Activated T-cell treated with anti-CD3 and anti-CD28 coated beads for 24 hours (primary cell): ENCODE measurements around the gene SLC25A43.
"Not testable (repeated sequence)": the region's sequence is repeated elsewhere in the genome, so short reads cannot be mapped to it uniquely, and the experiment has no call there.

Experiments used
- DNase-seq: peaks from one replicate; pipeline ENCODE4 v3.0.0-alpha.2; 2020; ENCODE audit warnings: low read depth

The SLC25A43 gene

GRCh38 chrX:119398974-119399771, at the start of gene SLC25A43:
Gene SLC25A43, plus strand, starts transcription at chrX:119399336. Its CDS starts 68 bp downstream, at chrX:119399404.
- no peak for DNase-seq

GRCh38 chrX:119359618-119360382, 39.3 kb upstream of the SLC25A43 start:
- DNase-seq = no peak

- not testable (repeated sequence) for DNase-seq
Measured at GRCh38 chrX:119361451-119361850, 37.7 kb upstream of the SLC25A43 start.

- not testable (repeated sequence) for DNase-seq
Measured at GRCh38 chrX:119362074-119362473, 37.1 kb upstream of the SLC25A43 start.

GRCh38 chrX:119363391-119363790, 35.7 kb upstream of the SLC25A43 start:
- no peak for DNase-seq

GRCh38 chrX:119371861-119372260, 27.3 kb upstream of the SLC25A43 start:
- not testable (repeated sequence) for DNase-seq

GRCh38 chrX:119374736-119375135, 24.4 kb upstream of the SLC25A43 start:
- DNase-seq = no peak

- DNase-seq = no peak
Measured at GRCh38 chrX:119375561-119375960, 23.6 kb upstream of the SLC25A43 start.

GRCh38 chrX:119376312-119376711, 22.8 kb upstream of the SLC25A43 start:
- DNase-seq = no peak

GRCh38 chrX:119381349-119381944, 17.7 kb upstream of the SLC25A43 start:
- DNase-seq = no peak

GRCh38 chrX:119382606-119383005, 16.5 kb upstream of the SLC25A43 start:
- DNase-seq = no peak

GRCh38 chrX:119386685-119387084, 12.5 kb upstream of the SLC25A43 start:
- DNase-seq = not testable (repeated sequence)

- not testable (repeated sequence) for DNase-seq
Measured at GRCh38 chrX:119387426-119387825, 11.7 kb upstream of the SLC25A43 start.

GRCh38 chrX:119389214-119389613, 9.9 kb upstream of the SLC25A43 start:
- no peak for DNase-seq

GRCh38 chrX:119389871-119390501, 9.2 kb upstream of the SLC25A43 start:
- no peak for DNase-seq

- DNase-seq = no peak
Measured at GRCh38 chrX:119391279-119391678, 7.9 kb upstream of the SLC25A43 start.

GRCh38 chrX:119393144-119393543, 6.0 kb upstream of the SLC25A43 start:
- no peak for DNase-seq

GRCh38 chrX:119398587-119398973, 556 bp upstream of the SLC25A43 start:
- no peak for DNase-seq

GRCh38 chrX:119399772-119400101, 601 bp downstream of the SLC25A43 start:
- DNase-seq = no peak

GRCh38 chrX:119401569-119401968, 2.4 kb downstream of the SLC25A43 start:
- no peak for DNase-seq

GRCh38 chrX:119402588-119402987, 3.5 kb downstream of the SLC25A43 start:
- DNase-seq = no peak

GRCh38 chrX:119406776-119407175, 7.6 kb downstream of the SLC25A43 start:
- no peak for DNase-seq
